H1 (cell line): ENCODE measurements around the gene ALOX15. TPM values are rescaled to one million over a fixed set of nuclear protein-coding genes. Genes with fewer than 3 reads are reported as not detected.

ENCODE experiments used
- CTCF ChIA-PET: fragments of 300-600 bp; sonication (Branson Sonifier 250); formaldehyde crosslinking; loops from one replicate; lab custom pipeline; 2021; ENCODE audit not compliant: partially characterized antibody; lab: Charles Lee
- POLR2A ChIA-PET: fragments of 300-600 bp; sonication (Branson Sonifier 250); formaldehyde crosslinking; loops from one replicate; lab custom pipeline; 2021; ENCODE audit warnings: inconsistent platforms; ENCODE audit not compliant: partially characterized antibody; lab: Charles Lee
- DNase-seq, 2 experiments: peaks; one replicate each; pipeline versions ENCODE4 v3.0.0 to v3.0.0-alpha.2; 2010 to 2022; ENCODE audit warnings: low spot score in 2 of 2, low read depth in 1 of 2, mixed read lengths in 1 of 2
- FAIRE-seq: peaks from 2 replicates; lab custom pipeline; 2011; peaks lifted over from hg19 to GRCh38; lab: Jason Lieb, UNC
- H2AFZ ChIP-seq: 2 replicates; pipeline ENCODE4 v1.8.1; 2012; ENCODE audit warnings: low read length, inconsistent platforms
- H2AK5ac ChIP-seq: 2 replicates; pipeline ENCODE4 v1.6.1; 2013; ENCODE audit warnings: low read depth, low read length
- H2BK120ac ChIP-seq: replicated peaks from 2 replicates; pipeline ENCODE3; 2013; ENCODE audit warnings: low read depth, low read length, inconsistent platforms
- H2BK12ac ChIP-seq: 2 replicates; pipeline ENCODE4 v1.6.1; 2013; ENCODE audit warnings: low read depth, low read length
- H2BK15ac ChIP-seq: 2 replicates; pipeline ENCODE4 v1.6.1; 2013; ENCODE audit warnings: low read length
- H2BK20ac ChIP-seq: 2 replicates; pipeline ENCODE4 v1.6.1; 2013; ENCODE audit warnings: low read length
- H2BK5ac ChIP-seq: 2 replicates; pipeline ENCODE4 v1.6.1; 2013; ENCODE audit warnings: low read depth, low read length
- H3K14ac ChIP-seq: 2 replicates; pipeline ENCODE4 v1.6.1; 2013; ENCODE audit warnings: inconsistent platforms; ENCODE audit not compliant: insufficient read length
- H3K18ac ChIP-seq: 2 replicates; pipeline ENCODE4 v1.6.1; 2013; ENCODE audit warnings: low read length; ENCODE audit errors: extremely low read depth
- H3K23ac ChIP-seq: 2 replicates; pipeline ENCODE4 v1.6.1; 2013; ENCODE audit warnings: inconsistent platforms; ENCODE audit not compliant: insufficient read length
- H3K23me2 ChIP-seq: 2 replicates; pipeline ENCODE4 v1.6.1; 2013; ENCODE audit warnings: low read depth, low read length
- H3K27ac ChIP-seq: 2 replicates; pipeline ENCODE4 v1.6.1; 2011; ENCODE audit warnings: low read depth, low read length, inconsistent platforms
- H3K27me3 ChIP-seq, 4 experiments: replicated peaks in 1 of 4; 1 replicate in 1 of 4; 2 replicates in 3 of 4; pipeline versions ENCODE4 v1.6.1 to v1.8.1; 2011 to 2013; ENCODE audit warnings: low read length in 3 of 4, mild to moderate bottlenecking in 3 of 4, inconsistent platforms in 2 of 4, mixed read lengths in 2 of 4, moderate library complexity in 1 of 4; ENCODE audit not compliant: control insufficient read depth in 3 of 4, insufficient read depth in 3 of 4; ENCODE audit errors: extremely low read depth in 1 of 4
- H3K36me3 ChIP-seq, 4 experiments: 2 replicates each; pipeline versions ENCODE4 v1.6.1 to v1.8.1; 2011 to 2013; ENCODE audit warnings: mild to moderate bottlenecking in 4 of 4, low read length in 3 of 4, moderate library complexity in 2 of 4, control low read depth in 1 of 4, inconsistent platforms in 1 of 4; ENCODE audit not compliant: insufficient read depth in 4 of 4, control insufficient read depth in 2 of 4
- H3K4ac ChIP-seq: replicated peaks from 2 replicates; pipeline ENCODE3; 2013; ENCODE audit warnings: low read length, low read depth, mixed read lengths, inconsistent platforms; ENCODE audit not compliant: insufficient read length
- H3K4me1 ChIP-seq, 4 experiments: replicated peaks in 1 of 4; 1 replicate in 1 of 4; 2 replicates in 3 of 4; pipeline versions ENCODE4 v1.6.1 to v1.8.1; 2011 to 2013; ENCODE audit warnings: low read length in 3 of 4, inconsistent platforms in 2 of 4, mixed read lengths in 1 of 4; ENCODE audit not compliant: insufficient read depth in 4 of 4, control insufficient read depth in 3 of 4
- H3K4me2 ChIP-seq, 2 experiments: 2 replicates each; pipeline versions ENCODE4 v1.6.1 to v1.8.1; 2011 to 2013; ENCODE audit warnings: low read depth in 2 of 2, low read length in 2 of 2, control low read depth in 1 of 2, inconsistent platforms in 1 of 2, mild to moderate bottlenecking in 1 of 2; ENCODE audit not compliant: insufficient read depth in 1 of 2
- H3K4me3 ChIP-seq, 4 experiments: fragments of 200-600, 300-600 bp in 1 of 4; sonication (generic), shearing (Covaris generic), sonication (Bioruptor Twin) in 1 of 4; 2 replicates each; pipeline versions ENCODE4 v1.5.1 to v1.8.1; 2011 to 2016; ENCODE audit warnings: low read length in 4 of 4, low read depth in 3 of 4, control low read depth in 2 of 4, inconsistent platforms in 2 of 4, mild to moderate bottlenecking in 2 of 4, mixed read lengths in 1 of 4, moderate library complexity in 1 of 4; ENCODE audit not compliant: insufficient read depth in 2 of 4; ENCODE audit errors: extremely low read depth in 1 of 4
- H3K56ac ChIP-seq: replicated peaks from 2 replicates; pipeline ENCODE3; 2013; ENCODE audit warnings: low read depth, mild to moderate bottlenecking, mixed read lengths, low read length, inconsistent platforms; ENCODE audit not compliant: insufficient read length
- H3K79me1 ChIP-seq: 2 replicates; pipeline ENCODE4 v1.6.1; 2013; ENCODE audit warnings: low read depth, low read length, control low read depth
- H3K79me2 ChIP-seq, 2 experiments: 2 replicates each; pipeline versions ENCODE4 v1.6.1 to v1.8.1; 2012 to 2013; ENCODE audit warnings: low read length in 2 of 2, mild to moderate bottlenecking in 2 of 2, inconsistent platforms in 1 of 2; ENCODE audit not compliant: insufficient read depth in 2 of 2, control insufficient read depth in 1 of 2
- H3K9ac ChIP-seq, 4 experiments: replicated peaks in 1 of 4; 1 replicate in 1 of 4; 2 replicates in 3 of 4; pipeline versions ENCODE4 v1.6.1 to v1.8.1; 2011 to 2013; ENCODE audit warnings: low read depth in 3 of 4, low read length in 3 of 4, control low read depth in 2 of 4, mild to moderate bottlenecking in 2 of 4, moderate library complexity in 2 of 4, inconsistent platforms in 1 of 4; ENCODE audit errors: extremely low read depth in 1 of 4
- H3K9me3 ChIP-seq, 2 experiments: 2 replicates each; pipeline versions ENCODE4 v1.6.1 to v1.8.1; 2012 to 2013; ENCODE audit warnings: mild to moderate bottlenecking in 2 of 2, moderate library complexity in 2 of 2, control low read depth in 1 of 2, inconsistent platforms in 1 of 2, low read depth in 1 of 2, low read length in 1 of 2, mixed read lengths in 1 of 2; ENCODE audit not compliant: insufficient read depth in 2 of 2
- H4K20me1 ChIP-seq, 2 experiments: replicated peaks in 1 of 2; 2 replicates each; pipeline versions ENCODE3 to v1.8.1; 2011 to 2013; ENCODE audit warnings: inconsistent platforms in 2 of 2, low read length in 2 of 2, mild to moderate bottlenecking in 1 of 2; ENCODE audit not compliant: insufficient read depth in 2 of 2, control insufficient read depth in 1 of 2
- H4K5ac ChIP-seq: 2 replicates; pipeline ENCODE4 v1.6.1; 2013; ENCODE audit warnings: low read length, low read depth, mixed read lengths, inconsistent platforms; ENCODE audit not compliant: insufficient read length
- H4K8ac ChIP-seq: 2 replicates; pipeline ENCODE4 v1.8.0; 2013; ENCODE audit warnings: mild to moderate bottlenecking, moderate library complexity, low read length, inconsistent platforms; ENCODE audit not compliant: insufficient read depth; ENCODE audit errors: extremely low read depth
- H4K91ac ChIP-seq: replicated peaks from 2 replicates; pipeline ENCODE3; 2013; ENCODE audit warnings: low read length, mixed read lengths, inconsistent platforms; ENCODE audit not compliant: insufficient read length
- BRCA1 ChIP-seq: IDR thresholded peaks from 2 replicates; pipeline ENCODE4 v1.6.1; 2012; ENCODE audit warnings: low read depth, low read length, improper control_type of control experiment
- CBX5 ChIP-seq: fragments of 300-800, 300-1000 bp; sonication (generic); IDR thresholded peaks from 2 replicates; pipeline ENCODE4 v1.7.1; 2016; ENCODE audit warnings: antibody characterized with exemption, low read length, low read depth
- CHD1 ChIP-seq: IDR thresholded peaks from 2 replicates; pipeline ENCODE4 v1.6.1; 2012; ENCODE audit warnings: low read depth, low read length, improper control_type of control experiment
- CREB1 ChIP-seq: IDR thresholded peaks from 2 replicates; pipeline ENCODE4 v1.6.1; 2012; ENCODE audit warnings: inconsistent platforms
- E2F6 ChIP-seq: IDR thresholded peaks from 2 replicates; pipeline ENCODE4 v1.6.1; 2012; ENCODE audit warnings: inconsistent platforms
- EGR1 ChIP-seq: IDR thresholded peaks from 2 replicates; pipeline ENCODE4 v1.6.1; 2011; ENCODE audit warnings: low read depth, low read length, borderline replicate concordance
- HDAC2 ChIP-seq, 2 experiments: fragments of 300-600 bp in 1 of 2; sonication (generic) in 1 of 2; IDR thresholded peaks; 2 replicates each; pipeline ENCODE4 v1.6.1; 2011 to 2012; ENCODE audit warnings: low read depth in 2 of 2, low read length in 2 of 2, mild to moderate bottlenecking in 2 of 2, moderate library complexity in 2 of 2, borderline replicate concordance in 1 of 2, inconsistent platforms in 1 of 2
- NRF1 ChIP-seq: IDR thresholded peaks from 2 replicates; pipeline ENCODE4 v1.6.1; 2011; ENCODE audit warnings: mild to moderate bottlenecking, low read depth, low read length, improper control_type of control experiment
- PHF8 ChIP-seq: fragments of 200-600 bp; sonication (generic); conservative IDR thresholded peaks from 2 replicates; pipeline ENCODE4 v1.7.1; 2012; ENCODE audit warnings: low read depth, mild to moderate bottlenecking, inconsistent platforms, low read length, moderate library complexity
- POLR2A ChIP-seq, 2 experiments: IDR thresholded peaks; 1 replicate in 1 of 2; 2 replicates in 1 of 2; pipeline ENCODE4 v1.6.1; 2011; ENCODE audit warnings: low read depth in 2 of 2, low read length in 2 of 2, mild to moderate bottlenecking in 2 of 2; ENCODE audit errors: control extremely low read depth in 1 of 2
- POLR2AphosphoS5 ChIP-seq: IDR thresholded peaks from 2 replicates; pipeline ENCODE4 v1.6.1; 2011; ENCODE audit warnings: low read depth, low read length
- RFX5 ChIP-seq: IDR thresholded peaks from 2 replicates; pipeline ENCODE4 v1.6.1; 2011; ENCODE audit warnings: low read depth, low read length, improper control_type of control experiment, borderline replicate concordance
- SP2 ChIP-seq: IDR thresholded peaks from 2 replicates; pipeline ENCODE4 v1.6.1; 2012; ENCODE audit warnings: mild to moderate bottlenecking, low read length, inconsistent platforms
- SRF ChIP-seq: IDR thresholded peaks from 2 replicates; pipeline ENCODE4 v1.6.1; 2011; ENCODE audit warnings: mild to moderate bottlenecking, low read depth, low read length, moderate library complexity
- TEAD4 ChIP-seq: IDR thresholded peaks from 2 replicates; pipeline ENCODE4 v1.6.1; 2012; ENCODE audit warnings: low read depth, low read length, inconsistent platforms, mixed read lengths
- WGBS, 2 experiments: shearing (Covaris generic) in 1 of 2; methylation state at CpG; one replicate each; pipeline versions ENCODE4 v1.1.6 to v1.1.7; 2013 to 2015; ENCODE audit warnings: low lambda C conversion rate in 2 of 2, mixed read lengths in 2 of 2, inconsistent platforms in 1 of 2, low coverage in 1 of 2, missing lambda C conversion rate in 1 of 2; ENCODE audit not compliant: insufficient replicate concordance in 2 of 2, insufficient coverage in 1 of 2, insufficient read length in 1 of 2; ENCODE audit errors: extremely low coverage in 1 of 2, missing lambda C conversion rate in 1 of 2; 5-methylcytosine and 5-hydroxymethylcytosine counted together
- polyA plus RNA-seq, 7 experiments: library from polyadenylated mRNA; depleted of rRNA in 3 of 7; stranded (reverse) in 5 of 7; unstranded in 2 of 7; fragments of >200 nt in 5 of 7; fragments of 200-250 nt in 2 of 7; gene quantifications; 1 replicate in 5 of 7; 2 replicates in 1 of 7; 4 replicates in 1 of 7; pipeline versions ENCODE4 v1.2.1 to v1.2.3, GENCODE V29; 2011 to 2013; ENCODE audit warnings: missing spikeins in 2 of 7, mixed read lengths in 2 of 7
- total RNA-seq: library from RNA; stranded (reverse); fragmentation: NEBNext Ultra II Directional; extraction: Animal tissue kit (Norgen Biotek cat#: 25700); gene quantifications from 2 replicates; pipeline ENCODE4 v1.2.1, GENCODE V29; 2021

The ALOX15 gene
- total and polyA plus RNA-seq, 2 of the 8 experiments (the other 6 are each of a cell fraction or from before 2014, with no cell fraction given) = 1.5 to 1.7 TPM

- ChIA-PET CTCF (interaction anchor here (0.7 to 6.8 kb wide), 9 partner anchors 15 to 53 kb away, joined by 3 to 51 read pairs (median 4); partner anchors contain the start of gene SMTNL2), POLR2A (interaction anchor here (0.6 to 1.8 kb wide), 2 partner anchors 11 to 128 kb away, joined by 3 to 8 read pairs; no protein-coding TSS in a partner anchor)
- Histone ChIP-seq H3K4me1 (peaks cover 0 to 6% (median 0%) of the 10 kb centered on the region in 4 experiments; a peak in 1 of 7 replicates), H3K36me3 (no peaks in the 10 kb centered on the region), H3K4me2 (no peak overlapping the region), H2AK5ac (no peak overlapping the region; the same call in 1 of the 2 replicates), H2BK120ac (no peak overlapping the region), H2BK5ac (no peak overlapping the region), H3K56ac (no peak overlapping the region), H2BK15ac (no peak overlapping the region), H4K8ac (no peak overlapping the region), H2BK20ac (no peak overlapping the region), H3K27me3 (no peaks in the 10 kb centered on the region; a peak in 1 of 7 replicates), H3K79me1 (no peaks in the 10 kb centered on the region), H3K14ac (no peak overlapping the region), H3K4ac (no peak overlapping the region), H4K5ac (no peak overlapping the region), H3K23me2 (no peaks in the 10 kb centered on the region), H3K9ac (no peak overlapping the region), H3K18ac (no peak overlapping the region), H4K20me1 (no peaks in the 10 kb centered on the region), H4K91ac (no peak overlapping the region), H2BK12ac (no peak overlapping the region), H3K4me3 (no peak overlapping the region), H3K23ac (no peak overlapping the region), H3K27ac (no peak overlapping the region), H2AFZ (no peak overlapping the region), H3K79me2 (no peaks in the 10 kb centered on the region), H3K9me3 (no peaks in the 10 kb centered on the region)
- no peak for DNase-seq
- WGBS, 2 experiments = 89% methylated on average over 7 of the region's 7 CpGs; no CpG with 5 or more reads in 1 of the 2 experiments
- FAIRE-seq = no peak
- TF ChIP-seq CBX5 (no peak), SP2 (no peak), CREB1 (no peak), CHD1 (no peak), NRF1 (no peak), TEAD4 (no peak), SRF (no peak), E2F6 (no peak), RFX5 (no peak), POLR2AphosphoS5 (no peak), POLR2A (IDR thresholded peaks at IDR 0.05; ENCODE audit: control extremely low read depth in 1 of 2, low read depth in 2 of 2, low read length in 2 of 2) (no peak), EGR1 (no peak), PHF8 (no peak), HDAC2 (IDR thresholded peaks at IDR 0.05; ENCODE audit: borderline replicate concordance in 1 of 2, low read depth in 2 of 2, low read length in 2 of 2) (no peak), BRCA1 (no peak)
Measured at GRCh38 chr17:4609761-4610160, 31.7 kb downstream of the ALOX15 start.
